HG03354 (cell line): Measurements from ENCODE around the gene TAF4B.
"Not testable (repeated sequence)": the region's sequence is repeated elsewhere in the genome, so short reads cannot be mapped to it uniquely, and the experiment has no call there.

Experiments
- ATAC-seq: cut with Tn5 transposase; IDR thresholded peaks from one replicate; pipeline ENCODE4 v1.9.1; 2021; ENCODE audit warnings: mild to moderate bottlenecking; ENCODE audit not compliant: unreplicated experiment, poor library complexity, severe bottlenecking

TAF4B gene

DNA sequence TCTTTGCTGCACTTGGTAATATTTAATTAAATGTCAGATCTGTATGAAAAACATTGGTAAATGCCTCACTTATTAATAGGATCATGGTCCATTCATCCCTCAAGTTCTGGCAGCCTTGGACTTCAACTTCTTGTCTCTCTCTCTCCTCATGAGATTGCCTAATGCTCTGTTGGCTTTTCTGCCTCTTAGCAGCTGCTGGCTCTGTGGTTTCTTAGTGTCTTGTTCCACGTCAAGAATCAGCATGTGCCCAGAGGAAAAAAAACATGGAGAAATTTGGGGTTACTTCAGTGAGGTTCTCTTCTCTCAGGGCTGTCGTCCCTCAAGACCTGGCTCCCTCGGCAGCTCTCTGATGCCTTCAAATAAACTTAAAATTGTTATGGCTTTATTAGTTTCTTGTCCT is 75.4 kb downstream of the TAF4B start:
- no peak for ATAC-seq

DNA sequence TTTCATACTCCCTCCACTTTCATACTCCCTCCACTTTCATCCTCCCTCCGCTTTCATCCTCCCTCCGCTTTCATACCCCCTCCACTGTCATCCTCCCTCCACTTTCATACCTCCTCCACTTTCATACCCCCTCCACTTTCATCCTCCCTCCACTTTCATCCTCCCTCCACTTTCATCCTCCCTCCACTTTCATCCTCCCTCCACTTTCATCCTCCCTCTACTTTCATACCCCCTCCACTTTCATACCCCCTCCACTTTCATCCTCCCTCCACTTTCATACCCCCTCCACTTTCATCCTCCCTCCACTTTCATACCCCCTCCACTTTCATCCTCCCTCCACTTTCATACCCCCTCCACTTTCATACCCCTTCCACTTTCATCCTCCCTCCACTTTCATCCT is 77.0 kb downstream of the TAF4B start:
- ATAC-seq: not testable (repeated sequence)

- no peak for ATAC-seq
These were observed 78.3 kb downstream of the TAF4B start for GRCh38 chr18:26304511-26304910.

DNA sequence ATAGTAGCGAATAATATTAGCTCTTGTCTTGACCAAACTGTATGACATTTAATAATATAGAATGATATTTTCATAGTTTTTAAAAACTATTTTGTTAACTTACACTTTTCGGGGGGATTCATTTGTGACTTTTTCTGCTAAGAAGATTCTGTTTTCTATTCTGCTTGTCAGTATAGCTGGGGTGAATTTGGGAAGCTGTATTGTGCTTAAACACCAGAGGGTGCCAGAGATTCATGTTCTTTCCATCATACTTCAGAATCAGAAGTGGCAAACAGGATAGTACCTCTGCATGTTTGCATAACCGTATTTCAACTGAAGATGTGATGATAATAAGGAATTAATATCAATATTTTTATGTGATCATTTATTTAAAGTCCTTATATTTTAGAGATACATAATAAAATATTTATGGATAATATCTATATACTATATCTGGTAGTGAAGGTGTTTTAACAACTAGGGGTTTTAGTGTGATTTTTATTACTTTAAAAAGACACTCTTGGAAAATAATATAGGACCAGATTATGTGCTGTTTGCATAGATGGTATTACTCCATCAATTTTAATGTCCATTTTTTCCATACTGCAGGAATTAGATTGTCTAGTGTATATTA is 81.0 kb downstream of the TAF4B start:
- peak; percentile 86 for ATAC-seq

- no peak for ATAC-seq
These were observed 83.0 kb downstream of the TAF4B start for GRCh38 chr18:26309281-26309680.

- no peak for ATAC-seq
These were observed 86.0 kb downstream of the TAF4B start for GRCh38 chr18:26312199-26312598.

- ATAC-seq: no peak
These were observed 91.2 kb downstream of the TAF4B start for GRCh38 chr18:26317398-26317797.

DNA sequence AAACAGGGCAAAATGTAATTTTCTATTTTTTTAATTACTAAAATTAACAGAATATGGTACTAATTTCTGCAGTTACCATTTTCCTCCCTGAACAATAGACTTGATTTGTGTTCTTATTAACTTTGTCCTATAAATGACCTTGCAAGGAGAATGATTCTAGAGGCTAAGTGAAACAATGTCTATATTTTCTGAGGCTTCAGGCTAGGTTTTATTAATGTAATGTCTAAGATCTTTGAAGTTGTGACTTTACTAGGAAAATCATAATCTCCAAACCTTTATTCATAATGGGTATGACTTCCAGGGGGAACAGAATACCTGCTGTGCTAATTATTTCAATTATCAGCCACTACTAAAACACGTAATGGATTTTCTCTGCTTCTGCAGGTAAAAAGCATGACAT is 94.4 kb downstream of the TAF4B start:
- ATAC-seq: no peak

DNA sequence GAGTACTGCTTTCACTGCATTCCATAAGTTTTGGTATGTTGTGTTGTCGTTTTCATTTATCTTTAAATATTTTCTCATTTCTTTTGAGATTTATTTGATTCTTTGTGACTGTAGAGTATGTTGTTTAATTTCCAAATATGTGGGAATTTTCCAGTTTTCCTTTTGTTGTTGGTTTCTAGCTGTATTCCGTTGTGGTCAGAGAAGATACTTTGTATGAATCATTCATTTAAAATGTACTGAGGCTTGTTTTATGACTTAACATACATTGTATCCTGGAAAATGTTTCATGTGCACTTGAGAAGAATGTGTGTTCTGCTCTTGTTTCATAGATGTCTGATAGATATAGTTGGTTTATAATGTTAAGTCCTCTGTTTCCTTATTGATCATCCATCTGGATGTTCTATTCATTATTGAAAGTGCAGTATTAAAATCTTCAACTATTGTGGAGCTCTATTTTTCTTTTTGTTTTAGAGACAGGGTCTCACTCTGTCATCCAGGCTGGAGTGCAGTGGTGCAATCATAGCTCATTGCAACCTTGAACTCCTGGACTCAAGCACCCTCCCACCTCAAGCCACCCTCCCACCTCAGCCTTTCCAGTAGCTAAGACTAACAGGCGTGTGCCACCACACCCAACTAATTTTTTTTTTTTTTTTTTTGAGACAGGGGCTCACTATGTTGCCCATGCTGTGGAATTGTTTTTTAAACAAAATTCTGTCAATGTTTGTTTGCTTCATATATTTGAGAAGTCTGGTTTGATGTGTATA is 96.8 kb downstream of the TAF4B start:
- no peak for ATAC-seq

GRCh38 chr18:26325771-26326170 is 99.5 kb downstream of the TAF4B start:
- ATAC-seq: no peak

DNA sequence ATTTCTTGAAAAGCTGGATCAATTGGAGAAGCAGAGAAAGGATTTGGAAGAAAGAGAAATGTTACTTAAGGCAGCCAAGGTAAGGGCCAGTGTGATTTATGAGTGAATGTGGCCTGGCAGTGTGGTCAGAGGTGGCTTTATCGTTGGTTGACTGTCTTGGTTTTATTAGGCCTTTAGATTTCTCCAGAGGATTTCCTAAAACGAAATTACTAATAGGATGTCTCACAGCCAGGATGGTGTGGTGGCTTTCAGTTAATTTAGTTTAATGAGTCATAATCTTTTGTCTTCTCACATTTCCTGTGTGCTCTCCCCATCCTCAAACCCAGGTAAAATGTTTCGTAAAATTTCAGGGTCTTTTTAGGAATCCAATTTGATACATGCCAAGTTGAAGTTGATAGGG is 100.8 kb downstream of the TAF4B start:
- no peak for ATAC-seq

GRCh38 chr18:26332991-26333390 is 106.7 kb downstream of the TAF4B start:
- no peak for ATAC-seq

- ATAC-seq: no peak
These were observed 108.9 kb downstream of the TAF4B start for GRCh38 chr18:26335156-26335555.

DNA sequence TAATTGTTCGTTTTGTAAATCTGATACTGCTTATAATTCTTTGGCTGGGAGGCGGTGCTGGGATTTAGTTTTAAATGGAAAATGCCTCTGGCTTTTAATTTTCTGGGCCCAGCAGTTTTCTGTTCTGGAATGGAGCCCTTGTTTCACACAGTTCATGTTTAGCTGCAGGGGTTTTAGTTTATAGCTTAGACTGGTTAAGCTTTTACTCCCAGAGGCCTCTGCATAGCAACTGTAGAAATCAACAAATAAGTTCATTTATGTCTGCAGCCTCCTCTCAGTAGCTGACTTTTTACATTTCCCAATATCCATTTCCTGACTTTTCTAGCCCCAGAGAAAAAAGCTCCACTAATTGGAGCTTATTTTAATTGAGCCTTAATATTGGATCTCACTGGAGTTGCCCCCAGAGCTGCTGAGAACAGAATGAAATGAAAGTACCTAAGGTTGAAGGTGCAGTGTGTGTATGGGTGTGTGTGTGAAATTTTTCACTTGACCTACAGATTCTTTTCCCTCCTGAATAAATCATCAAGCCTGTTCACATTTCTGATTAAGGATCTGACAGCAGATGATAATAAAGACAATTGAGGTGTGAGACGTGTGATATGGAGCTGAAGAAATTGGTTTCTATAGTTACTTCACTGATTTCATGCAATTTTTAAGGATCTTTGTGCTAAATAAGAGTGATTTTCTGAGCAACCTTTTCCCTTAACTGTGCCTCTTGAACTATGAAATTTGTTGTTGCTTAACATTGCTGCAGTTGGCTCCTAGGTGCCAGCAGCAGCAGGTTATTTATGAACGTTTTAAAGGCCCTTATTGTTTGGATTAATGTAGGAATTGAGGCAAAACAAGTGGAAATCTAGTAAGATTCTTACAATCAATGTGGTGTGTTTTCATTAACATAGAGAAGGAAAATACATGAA is 109.6 kb downstream of the TAF4B start:
- ATAC-seq: no peak

GRCh38 chr18:26336572-26336971 is 110.3 kb downstream of the TAF4B start:
- no peak for ATAC-seq

- no peak for ATAC-seq
These were observed 116.4 kb downstream of the TAF4B start for GRCh38 chr18:26342646-26343045.

DNA sequence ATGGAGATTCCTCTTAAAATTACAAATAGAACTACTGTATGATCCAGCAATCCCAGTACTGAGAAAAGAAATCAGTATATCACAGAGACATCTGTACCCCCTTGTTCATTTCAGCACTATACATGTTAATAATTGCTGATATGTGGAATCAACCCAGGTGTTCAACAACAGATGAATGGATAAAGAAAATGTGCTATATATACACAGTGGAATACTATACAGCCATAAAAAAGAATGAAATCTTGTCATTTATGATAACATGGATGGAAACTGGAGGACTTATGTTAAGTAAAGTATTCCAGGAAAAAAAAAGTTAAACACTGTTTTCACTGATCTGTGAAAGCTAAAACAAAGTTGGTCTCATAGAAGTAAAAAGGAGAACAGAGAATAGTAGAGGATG is 124.7 kb downstream of the TAF4B start:
- no peak for ATAC-seq

DNA sequence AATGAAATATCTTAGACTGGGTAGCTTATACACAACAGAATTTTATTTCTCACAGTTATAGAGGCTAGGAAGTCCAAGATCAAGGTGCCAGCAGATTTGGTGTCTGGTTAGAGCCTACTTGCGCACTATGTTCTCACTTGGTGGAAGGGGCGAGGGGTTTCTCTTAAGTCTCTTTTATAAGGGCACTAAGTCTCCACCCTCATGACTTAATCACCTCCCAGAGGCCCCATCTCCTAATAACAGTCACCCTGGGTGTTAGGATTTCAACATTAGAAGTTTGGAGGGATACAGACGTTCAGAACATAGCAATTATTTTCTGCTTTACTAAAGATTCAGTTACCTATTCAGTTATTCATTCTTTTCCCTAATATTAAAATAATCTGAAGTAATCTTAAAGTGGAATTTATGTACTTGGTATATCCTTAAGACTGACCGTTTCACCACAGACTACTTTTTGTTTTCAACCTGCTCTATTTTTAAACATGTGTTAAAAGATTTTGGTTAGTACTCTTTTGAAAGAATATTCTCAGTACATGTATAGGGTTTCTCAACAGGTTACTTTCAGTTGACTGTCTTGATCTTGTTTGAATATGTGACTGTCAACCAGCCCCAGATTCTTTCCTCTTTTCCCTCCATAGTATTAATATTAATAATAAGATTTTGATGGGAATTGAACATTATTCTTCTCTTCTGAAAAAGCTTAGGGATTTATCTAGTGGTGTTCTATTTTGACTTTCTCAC is 130.0 kb downstream of the TAF4B start:
- peak; percentile 66 for ATAC-seq

DNA sequence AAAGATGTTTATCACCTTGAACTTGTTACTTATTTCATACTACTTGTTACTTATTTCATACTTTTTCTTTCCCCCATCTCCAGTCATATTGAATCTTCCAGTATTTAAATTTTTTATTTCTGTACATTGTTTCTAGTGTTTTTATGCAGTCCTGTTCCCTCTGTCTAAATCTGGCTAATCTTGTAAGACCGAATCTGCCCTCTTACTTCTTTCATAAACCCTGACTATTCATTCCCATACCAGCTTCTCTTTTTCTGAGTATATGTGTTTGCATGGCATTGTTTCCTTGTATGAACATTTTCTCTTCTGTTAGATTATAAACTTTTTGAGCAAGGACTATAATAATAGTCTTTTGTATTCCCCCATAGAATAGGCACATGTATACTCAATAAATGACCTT is 131.7 kb downstream of the TAF4B start:
- no peak for ATAC-seq

- no peak for ATAC-seq
These were observed 135.8 kb downstream of the TAF4B start for GRCh38 chr18:26362021-26362420.
